ENCODE results near the gene DRAP1. TPM values are rescaled to one million over a fixed set of nuclear protein-coding genes. Genes with fewer than 3 reads are reported as not detected.

DRAP1 gene
- total and polyA plus RNA-seq, 9 donors = 73.4 to 105 (median 93.3) TPM

Other genes with a start within 250 kb of the DRAP1 start
- gene KAT5, start 207.2 kb upstream of the DRAP1 start, total RNA-seq = 40.4 TPM
- 10 to 100 TPM; 31.1 to 45.4 (median 39.7) TPM for gene KAT5, start 207.2 kb upstream of the DRAP1 start, polyA plus RNA-seq (ENCODE audit: insufficient read depth in 1 of 8, insufficient read length in 8 of 8, low replicate concordance in 1 of 8)
- 35.1 TPM for gene RNASEH2C, start 198.6 kb upstream of the DRAP1 start, total RNA-seq
- gene RNASEH2C, start 198.6 kb upstream of the DRAP1 start, polyA plus RNA-seq (ENCODE audit: insufficient read depth in 1 of 8, insufficient read length in 8 of 8, low replicate concordance in 1 of 8) = 10 to 100 TPM; 23.3 to 37.8 (median 25.6) TPM
- gene AP5B1, start 138.4 kb upstream of the DRAP1 start, total RNA-seq = 1.6 TPM
- gene AP5B1, start 138.4 kb upstream of the DRAP1 start, polyA plus RNA-seq (ENCODE audit: insufficient read depth in 1 of 8, insufficient read length in 8 of 8, low replicate concordance in 1 of 8) = 1 to 10 TPM; 1.6 to 3.4 (median 2.2) TPM
- gene OVOL1, start 132.4 kb upstream of the DRAP1 start, total RNA-seq = not detected
- gene OVOL1, start 132.4 kb upstream of the DRAP1 start, polyA plus RNA-seq (ENCODE audit: insufficient read depth in 1 of 8, insufficient read length in 8 of 8, low replicate concordance in 1 of 8) = 1 to 10 TPM in 1 of 8 donors, under 1 TPM in 2, not detected in 5; 0.32 to 1.7 (median 0.41) TPM
- gene SNX32, start 85.5 kb upstream of the DRAP1 start, total RNA-seq = 0.98 TPM
- 1 to 10 TPM in 7 of 8 donors, under 1 TPM in 1; 1.00 to 2.6 (median 1.5) TPM for gene SNX32, start 85.5 kb upstream of the DRAP1 start, polyA plus RNA-seq (ENCODE audit: insufficient read depth in 1 of 8, insufficient read length in 8 of 8, low replicate concordance in 1 of 8)
- gene CFL1, start 61.2 kb upstream of the DRAP1 start, total RNA-seq = 436 TPM
- 100 to 1,000 TPM; 590 to 789 (median 728) TPM for gene CFL1, start 61.2 kb upstream of the DRAP1 start, polyA plus RNA-seq (ENCODE audit: insufficient read depth in 1 of 8, insufficient read length in 8 of 8, low replicate concordance in 1 of 8)
- 34.4 TPM for gene MUS81, start 59.0 kb upstream of the DRAP1 start, total RNA-seq
- 10 to 100 TPM; 35.7 to 49.5 (median 46.6) TPM for gene MUS81, start 59.0 kb upstream of the DRAP1 start, polyA plus RNA-seq (ENCODE audit: insufficient read depth in 1 of 8, insufficient read length in 8 of 8, low replicate concordance in 1 of 8)
- 73.9 TPM for gene EFEMP2, start 46.6 kb upstream of the DRAP1 start, total RNA-seq
- gene EFEMP2, start 46.6 kb upstream of the DRAP1 start, polyA plus RNA-seq (ENCODE audit: insufficient read depth in 1 of 8, insufficient read length in 8 of 8, low replicate concordance in 1 of 8) = 100 to 1,000 TPM in 6 of 8 donors, 10 to 100 TPM in 2; 84.6 to 138 (median 116) TPM
- gene CTSW, start 39.6 kb upstream of the DRAP1 start, total RNA-seq = 0.75 TPM
- gene CTSW, start 39.6 kb upstream of the DRAP1 start, polyA plus RNA-seq (ENCODE audit: insufficient read depth in 1 of 8, insufficient read length in 8 of 8, low replicate concordance in 1 of 8) = 1 to 10 TPM in 2 of 8 donors, under 1 TPM in 6; 0.48 to 2.3 (median 0.72) TPM
- gene FIBP, start 31.0 kb upstream of the DRAP1 start, total RNA-seq = 47.1 TPM
- gene FIBP, start 31.0 kb upstream of the DRAP1 start, polyA plus RNA-seq (ENCODE audit: insufficient read depth in 1 of 8, insufficient read length in 8 of 8, low replicate concordance in 1 of 8) = 10 to 100 TPM; 52.9 to 63.8 (median 60.7) TPM
- gene CCDC85B, start 28.8 kb upstream of the DRAP1 start, total RNA-seq = 14.2 TPM
- gene CCDC85B, start 28.8 kb upstream of the DRAP1 start, polyA plus RNA-seq (ENCODE audit: insufficient read depth in 1 of 8, insufficient read length in 8 of 8, low replicate concordance in 1 of 8) = 10 to 100 TPM; 15.0 to 23.9 (median 21.8) TPM
- gene FOSL1, start 19.0 kb upstream of the DRAP1 start, total RNA-seq = not detected
- gene FOSL1, start 19.0 kb upstream of the DRAP1 start, polyA plus RNA-seq (ENCODE audit: insufficient read depth in 1 of 8, insufficient read length in 8 of 8, low replicate concordance in 1 of 8) = under 1 TPM; 0.19 to 0.66 (median 0.46) TPM
- 13.6 TPM for gene C11orf68, start 364 bp upstream of the DRAP1 start, total RNA-seq
- 10 to 100 TPM; 31.9 to 40.2 (median 36.8) TPM for gene C11orf68, start 364 bp upstream of the DRAP1 start, polyA plus RNA-seq (ENCODE audit: insufficient read depth in 1 of 8, insufficient read length in 8 of 8, low replicate concordance in 1 of 8)
- 0.09 TPM for gene TSGA10IP, start 26.1 kb downstream of the DRAP1 start, total RNA-seq
- under 1 TPM in 4 of 8 donors, not detected in 4; 0.09 to 0.19 (median 0.12) TPM for gene TSGA10IP, start 26.1 kb downstream of the DRAP1 start, polyA plus RNA-seq (ENCODE audit: insufficient read depth in 1 of 8, insufficient read length in 8 of 8, low replicate concordance in 1 of 8)
- gene SART1, start 42.3 kb downstream of the DRAP1 start, total RNA-seq = 27.6 TPM
- 10 to 100 TPM; 39.0 to 52.3 (median 42.9) TPM for gene SART1, start 42.3 kb downstream of the DRAP1 start, polyA plus RNA-seq (ENCODE audit: insufficient read depth in 1 of 8, insufficient read length in 8 of 8, low replicate concordance in 1 of 8)
- gene EIF1AD, start 82.7 kb downstream of the DRAP1 start, total RNA-seq = 26.0 TPM
- 10 to 100 TPM; 15.9 to 21.3 (median 18.6) TPM for gene EIF1AD, start 82.7 kb downstream of the DRAP1 start, polyA plus RNA-seq (ENCODE audit: insufficient read depth in 1 of 8, insufficient read length in 8 of 8, low replicate concordance in 1 of 8)
- gene BANF1, start 83.1 kb downstream of the DRAP1 start, total RNA-seq = 35.7 TPM
- 100 to 1,000 TPM; 220 to 264 (median 246) TPM for gene BANF1, start 83.1 kb downstream of the DRAP1 start, polyA plus RNA-seq (ENCODE audit: insufficient read depth in 1 of 8, insufficient read length in 8 of 8, low replicate concordance in 1 of 8)
- gene CST6, start 92.6 kb downstream of the DRAP1 start, total RNA-seq = not detected
- 1 to 10 TPM in 1 of 8 donors, not detected in 7; 1.0 TPM for gene CST6, start 92.6 kb downstream of the DRAP1 start, polyA plus RNA-seq (ENCODE audit: insufficient read depth in 1 of 8, insufficient read length in 8 of 8, low replicate concordance in 1 of 8)
- 0.09 TPM for gene CATSPER1, start 107.1 kb downstream of the DRAP1 start, total RNA-seq
- gene CATSPER1, start 107.1 kb downstream of the DRAP1 start, polyA plus RNA-seq (ENCODE audit: insufficient read depth in 1 of 8, insufficient read length in 8 of 8, low replicate concordance in 1 of 8) = under 1 TPM in 3 of 8 donors, not detected in 5; 0.16 to 0.19 (median 0.16) TPM
- gene GAL3ST3, start 129.7 kb downstream of the DRAP1 start, total RNA-seq = 0.80 TPM
- gene GAL3ST3, start 129.7 kb downstream of the DRAP1 start, polyA plus RNA-seq (ENCODE audit: insufficient read depth in 1 of 8, insufficient read length in 8 of 8, low replicate concordance in 1 of 8) = 1 to 10 TPM in 3 of 8 donors, under 1 TPM in 5; 0.22 to 1.7 (median 0.93) TPM
- 96.9 TPM for gene SF3B2, start 132.9 kb downstream of the DRAP1 start, total RNA-seq
- 100 to 1,000 TPM; 124 to 168 (median 144) TPM for gene SF3B2, start 132.9 kb downstream of the DRAP1 start, polyA plus RNA-seq (ENCODE audit: insufficient read depth in 1 of 8, insufficient read length in 8 of 8, low replicate concordance in 1 of 8)
- 13.2 TPM for gene PACS1, start 150.8 kb downstream of the DRAP1 start, total RNA-seq
- gene PACS1, start 150.8 kb downstream of the DRAP1 start, polyA plus RNA-seq (ENCODE audit: insufficient read depth in 1 of 8, insufficient read length in 8 of 8, low replicate concordance in 1 of 8) = 10 to 100 TPM; 25.9 to 41.3 (median 32.0) TPM